ENCODE data around the gene KREMEN1.

GRCh38 chr22:29078869-29079207 is 6.0 kb downstream of the KREMEN1 start:
- no peak for TF ChIP-seq CTCF (IDR thresholded peaks at IDR 0.05 in 4 of 5, conservative IDR thresholded peaks at IDR 0.05 in 1 of 5)
- no peak for TF ChIP-seq POLR2A (IDR thresholded peaks at IDR 0.05)
